Measurements from ENCODE around the gene TSPAN19. TPM values are rescaled to one million over a fixed set of nuclear protein-coding genes. Genes with fewer than 3 reads are reported as not detected.

TSPAN19 gene
- total RNA-seq, 1 donor from 2014 or later = 6.6 TPM

GRCh38 chr12:84974155-84974815 lies 61.8 kb downstream of the TSPAN19 start:
- H3K27me3 ChIP-seq (ENCODE audit: low read depth) = no peaks in the 10 kb centered on the region
- no peak for TF ChIP-seq CTCF (IDR thresholded peaks at IDR 0.05)
- H3K36me3 ChIP-seq = no peaks in the 10 kb centered on the region
- H3K9me3 ChIP-seq = no peaks in the 10 kb centered on the region
- ATAC-seq (no peak), DNase-seq (no peak)
- H3K4me1 ChIP-seq = no peaks in the 10 kb centered on the region
- H3K27ac ChIP-seq = no peak overlapping the region
- H3K4me3 ChIP-seq = no peak overlapping the region
- intact Hi-C loops (cut with DNase I) = no loop called here

GRCh38 chr12:84973026-84973425 lies 63.1 kb downstream of the TSPAN19 start:
- no peak overlapping the region for H3K4me3 ChIP-seq
- DNase-seq (no peak), ATAC-seq (no peak)
- TF ChIP-seq CTCF (IDR thresholded peaks at IDR 0.05) = no peak
- H3K9me3 ChIP-seq = no peaks in the 10 kb centered on the region
- H3K36me3 ChIP-seq = no peaks in the 10 kb centered on the region
- intact Hi-C loops (cut with DNase I) = no loop called here
- no peaks in the 10 kb centered on the region for H3K4me1 ChIP-seq
- H3K27ac ChIP-seq = no peak overlapping the region
- H3K27me3 ChIP-seq (ENCODE audit: low read depth) = no peaks in the 10 kb centered on the region

- no peaks in the 10 kb centered on the region for H3K27me3 ChIP-seq (ENCODE audit: low read depth)
- no peaks in the 10 kb centered on the region for H3K4me1 ChIP-seq
- H3K27ac ChIP-seq = no peak overlapping the region
- DNase-seq (no peak), ATAC-seq (no peak)
- H3K4me3 ChIP-seq = no peak overlapping the region
- no peaks in the 10 kb centered on the region for H3K9me3 ChIP-seq
- intact Hi-C loops (cut with DNase I) = no loop called here
- no peak for TF ChIP-seq CTCF (IDR thresholded peaks at IDR 0.05)
- H3K36me3 ChIP-seq = no peaks in the 10 kb centered on the region
Observed at GRCh38 chr12:84969226-84969625, 66.9 kb downstream of the TSPAN19 start.

Other genes with a start within 250 kb of the TSPAN19 start
- not detected for gene SLC6A15, start 123.5 kb downstream of the TSPAN19 start, total RNA-seq
- gene LRRIQ1, start 74 bp upstream of the TSPAN19 start, total RNA-seq = 10.6 TPM
- gene ALX1, start 243.9 kb upstream of the TSPAN19 start, total RNA-seq = not detected

Data from lower lobe of right lung (tissue), 2 donors.